ENCODE results near the gene SNX10. TPM values are rescaled to one million over a fixed set of nuclear protein-coding genes. Genes with fewer than 3 reads are reported as not detected.

SNX10 gene
- total RNA-seq, 1 experiment from 2014 or later: 9.4 TPM

DNA sequence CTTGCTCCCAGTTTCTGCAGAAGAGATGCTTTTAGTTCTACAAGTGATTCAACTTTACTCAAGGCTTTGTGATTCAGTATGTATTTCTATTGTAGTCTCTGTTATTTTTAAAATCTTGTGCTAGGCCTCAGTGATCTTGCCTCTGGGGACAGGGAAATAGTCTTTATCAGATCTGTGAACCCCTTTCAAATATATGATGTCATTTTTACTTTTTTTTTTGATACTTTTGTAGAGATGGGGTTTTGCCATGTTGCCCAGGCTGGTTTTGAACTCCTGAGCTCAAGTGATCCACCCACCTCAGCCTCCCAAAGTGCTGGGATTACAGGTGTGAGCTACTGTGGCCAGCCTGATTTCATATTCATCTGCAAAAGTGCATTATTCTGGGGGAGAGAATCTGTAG, 3.4 kb downstream of the SNX10 start:
- Mint-ChIP-seq H3K4me1 (peaks cover 9 to 13% of the 10 kb centered on the region in 2 experiments), H3K36me3 (ENCODE audit: insufficient read depth in 1 of 3, low read depth in 3 of 3) (no peaks in the 10 kb centered on the region; a peak in 2 of 7 replicates), H3K9me3 (no peaks in the 10 kb centered on the region), H3K27me3 (ENCODE audit: low read depth) (peaks cover 2% of the 10 kb centered on the region; the same call in 1 of the 2 replicates), H3K27ac (no peak overlapping the region), H3K4me3 (no peak overlapping the region)
- Histone ChIP-seq H3K4ac (ENCODE audit: low read depth, low read length) (no peak overlapping the region), H2AFZ (ENCODE audit: low read length) (no peak overlapping the region), H4K20me1 (ENCODE audit: control insufficient read depth, insufficient read depth, insufficient read length) (no peaks in the 10 kb centered on the region), H3K18ac (ENCODE audit: insufficient read length, low read depth, low read length) (no peak overlapping the region), H3K4me2 (ENCODE audit: insufficient read depth, insufficient read length, low read length) (no peak overlapping the region), H4K91ac (ENCODE audit: insufficient read length, low read depth, low read length) (no peak overlapping the region), H4K5ac (ENCODE audit: insufficient read length, low read depth, low read length) (no peak overlapping the region), H2BK5ac (ENCODE audit: insufficient read length, low read length) (no peak overlapping the region), H3K4me1 (ENCODE audit: insufficient read depth, low read length) (no peaks in the 10 kb centered on the region; the same call in 1 of the 2 replicates), H3K23me2 (ENCODE audit: insufficient read length, low read depth, low read length, poor library complexity, severe bottlenecking) (peaks cover 7% of the 10 kb centered on the region), H3K27me3 (ENCODE audit: insufficient read depth, low read length) (no peaks in the 10 kb centered on the region), H2BK120ac (ENCODE audit: low read depth, low read length, poor library complexity, severe bottlenecking) (no peak overlapping the region), H3K79me1 (ENCODE audit: insufficient read depth, low read depth, low read length, poor library complexity, severe bottlenecking) (no peaks in the 10 kb centered on the region), H2BK20ac (ENCODE audit: low read depth, low read length, poor library complexity, severe bottlenecking) (no peak overlapping the region), H2BK12ac (ENCODE audit: insufficient read length, low read depth, low read length) (no peak overlapping the region), H3K23ac (ENCODE audit: insufficient read length, low read depth, low read length) (no peak overlapping the region), H3T11ph (ENCODE audit: low read length) (no peak overlapping the region), H3K27ac (ENCODE audit: insufficient read length, low read depth, low read length) (no peak overlapping the region), H3K9me3 (ENCODE audit: control insufficient read depth, low read depth, low read length) (no peaks in the 10 kb centered on the region), H2BK15ac (ENCODE audit: low read depth, low read length) (no peak overlapping the region), H3K79me2 (ENCODE audit: insufficient read depth, low read length) (no peaks in the 10 kb centered on the region), H2AK5ac (ENCODE audit: insufficient read length, low read length) (no peak overlapping the region), H3K14ac (ENCODE audit: insufficient read depth, low read length) (no peak overlapping the region), H3K56ac (ENCODE audit: insufficient read length, low read depth, low read length) (no peak overlapping the region), H4K8ac (replicated peaks; ENCODE audit: insufficient read length, low read depth, low read length) (no peak overlapping the region), H3K9ac (ENCODE audit: extremely low read depth, insufficient read length, low read length) (no peak overlapping the region)
- DNase-seq: no peak
- TF ChIP-seq CTCF (conservative IDR thresholded peaks at IDR 0.05): no peak

Measured in H9 (cell line).